Neuronal stem cell (in vitro differentiated cells): ENCODE data around the gene DCC.

Source experiments
- DNase-seq: peaks from one replicate; pipeline ENCODE4 v3.0.0-alpha.2; 2013; ENCODE audit warnings: low spot score
- H2AFZ ChIP-seq: one replicate; pipeline ENCODE4 v1.6.1; 2013; ENCODE audit warnings: mild to moderate bottlenecking, low read length, inconsistent platforms
- H2AK5ac ChIP-seq: 2 replicates; pipeline ENCODE4 v1.6.1; 2013; ENCODE audit warnings: low read depth, mild to moderate bottlenecking, inconsistent platforms, low read length, moderate library complexity, mixed read lengths
- H2BK120ac ChIP-seq: 2 replicates; pipeline ENCODE4 v1.6.1; 2013; ENCODE audit warnings: low read depth, mild to moderate bottlenecking, inconsistent platforms, low read length, moderate library complexity, mixed read lengths
- H2BK12ac ChIP-seq: one replicate; pipeline ENCODE4 v1.6.1; 2013; ENCODE audit warnings: low read length, inconsistent platforms
- H2BK15ac ChIP-seq: 2 replicates; pipeline ENCODE4 v1.6.1; 2013; ENCODE audit warnings: mild to moderate bottlenecking, low read length, inconsistent platforms, mixed read lengths
- H2BK5ac ChIP-seq: one replicate; pipeline ENCODE4 v1.6.1; 2013; ENCODE audit warnings: inconsistent platforms, mild to moderate bottlenecking, low read length, moderate library complexity
- H3K14ac ChIP-seq: one replicate; pipeline ENCODE4 v1.6.1; 2013; ENCODE audit warnings: low read length, inconsistent platforms
- H3K18ac ChIP-seq: 2 replicates; pipeline ENCODE4 v1.6.1; 2013; ENCODE audit warnings: low read length, inconsistent platforms
- H3K23ac ChIP-seq: 2 replicates; pipeline ENCODE4 v1.6.1; 2013; ENCODE audit warnings: low read depth, mild to moderate bottlenecking, mixed read lengths, low read length, inconsistent platforms; ENCODE audit not compliant: poor library complexity
- H3K27ac ChIP-seq: replicated peaks from 3 replicates; pipeline ENCODE4 v1.5.1; 2013; ENCODE audit warnings: low read length, inconsistent platforms
- H3K27me3 ChIP-seq, 3 experiments: 2 replicates each; pipeline ENCODE4 v1.6.1; 2013; ENCODE audit warnings: low read length in 3 of 3, mild to moderate bottlenecking in 2 of 3, inconsistent platforms in 1 of 3, low read depth in 1 of 3, mixed read lengths in 1 of 3, moderate library complexity in 1 of 3; ENCODE audit not compliant: control insufficient read depth in 3 of 3, insufficient read depth in 3 of 3
- H3K36me3 ChIP-seq, 2 donors: replicated peaks in 1 of 2; 2 replicates each; pipeline ENCODE4 v1.6.1; 2013; ENCODE audit warnings: low read length in 2 of 2; ENCODE audit not compliant: control insufficient read depth in 2 of 2, insufficient read depth in 2 of 2
- H3K4ac ChIP-seq: 2 replicates; pipeline ENCODE4 v1.6.1; 2013; ENCODE audit warnings: inconsistent platforms, mild to moderate bottlenecking, low read length, moderate library complexity
- H3K4me1 ChIP-seq, 2 donors: 1 replicate in 1 of 2; 2 replicates in 1 of 2; pipeline ENCODE4 v1.6.1; 2013; ENCODE audit warnings: low read length in 2 of 2, low read depth in 1 of 2; ENCODE audit not compliant: control insufficient read depth in 2 of 2, insufficient read depth in 1 of 2
- H3K4me2 ChIP-seq: one replicate; pipeline ENCODE4 v1.6.1; 2013; ENCODE audit warnings: mild to moderate bottlenecking, low read length, inconsistent platforms; ENCODE audit not compliant: insufficient read depth, poor library complexity, severe bottlenecking
- H3K4me3 ChIP-seq, 2 donors: 2 replicates each; pipeline ENCODE4 v1.5.1; 2013; ENCODE audit warnings: low read length in 2 of 2, mild to moderate bottlenecking in 2 of 2, inconsistent platforms in 1 of 2, moderate library complexity in 1 of 2
- H3K79me1 ChIP-seq: one replicate; pipeline ENCODE4 v1.6.1; 2013; ENCODE audit warnings: low read depth, mild to moderate bottlenecking, inconsistent platforms, low read length, moderate library complexity
- H3K9ac ChIP-seq: one replicate; pipeline ENCODE4 v1.6.1; 2013; ENCODE audit warnings: mild to moderate bottlenecking, low read depth, low read length, inconsistent platforms; ENCODE audit not compliant: poor library complexity
- H3K9me3 ChIP-seq, 2 donors: replicated peaks in 1 of 2; 2 replicates each; pipeline versions ENCODE3 to v1.6.1; 2013; ENCODE audit warnings: low read length in 2 of 2, mild to moderate bottlenecking in 2 of 2, inconsistent platforms in 1 of 2, low read depth in 1 of 2, mixed read lengths in 1 of 2, moderate library complexity in 1 of 2; ENCODE audit not compliant: control insufficient read depth in 2 of 2, insufficient read depth in 1 of 2
- H4K8ac ChIP-seq: one replicate; pipeline ENCODE4 v1.6.1; 2013; ENCODE audit warnings: low read depth, mild to moderate bottlenecking, inconsistent platforms, low read length, moderate library complexity
- H4K91ac ChIP-seq: one replicate; pipeline ENCODE4 v1.6.1; 2013; ENCODE audit warnings: low read length, low read depth, mild to moderate bottlenecking, inconsistent platforms; ENCODE audit not compliant: poor library complexity
- WGBS, 2 donors: extraction: QIAGEN DNeasy Blood & Tissue Kit; methylation state at CpG; one replicate each; pipeline ENCODE4 v1.1.7; 2013; ENCODE audit warnings: missing lambda C conversion rate in 2 of 2, mixed read lengths in 1 of 2; ENCODE audit not compliant: insufficient read length in 2 of 2, insufficient replicate concordance in 1 of 2; ENCODE audit errors: extremely low coverage in 2 of 2; 5-methylcytosine and 5-hydroxymethylcytosine counted together

The DCC gene

DNA sequence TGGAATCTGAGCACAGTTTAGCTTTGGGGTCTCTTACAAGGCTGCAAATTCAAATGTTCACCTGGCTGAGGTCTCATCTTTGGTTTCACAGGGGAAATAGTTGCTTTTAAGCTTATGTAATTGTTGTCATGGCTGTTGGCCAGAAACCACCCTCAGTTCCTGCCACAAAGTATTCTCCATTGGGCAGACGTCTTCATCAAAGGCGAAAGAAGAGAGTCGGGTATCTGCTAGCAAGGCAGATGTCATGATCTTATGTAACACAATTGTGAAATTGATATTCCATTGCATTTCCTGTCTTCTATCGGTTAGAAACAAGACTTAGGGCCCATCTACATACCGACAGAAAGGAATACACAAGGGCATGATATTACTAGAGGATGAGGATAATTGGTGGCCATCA is 1068.3 kb downstream of the DCC start:
- no CpG with 5 or more reads among the region's 5 CpGs for WGBS, 2 donors
- H3K27me3 ChIP-seq: no peaks in the 10 kb centered on the region
- H3K4me2 ChIP-seq: no peak overlapping the region
- H3K36me3 ChIP-seq: no peaks in the 10 kb centered on the region
- H2AFZ ChIP-seq: no peak overlapping the region
- no peaks in the 10 kb centered on the region for H3K9me3 ChIP-seq
- no peak overlapping the region for H3K4me3 ChIP-seq
- H2BK15ac ChIP-seq: no peak overlapping the region
- no peak overlapping the region for H4K91ac ChIP-seq
- H2BK5ac ChIP-seq: no peak overlapping the region
- H3K23ac ChIP-seq: no peak overlapping the region
- no peaks in the 10 kb centered on the region for H3K79me1 ChIP-seq
- no peak overlapping the region for H3K14ac ChIP-seq
- H2AK5ac ChIP-seq: no peak overlapping the region
- no peak overlapping the region for H4K8ac ChIP-seq
- peaks cover 0 to 3% of the 10 kb centered on the region in 2 donors for H3K4me1 ChIP-seq
- H3K9ac ChIP-seq: no peak overlapping the region
- no peak overlapping the region for H3K18ac ChIP-seq
- no peak overlapping the region for H2BK120ac ChIP-seq
- DNase-seq: no peak
- H3K4ac ChIP-seq: no peak overlapping the region
- no peak overlapping the region for H3K27ac ChIP-seq
- H2BK12ac ChIP-seq: no peak overlapping the region

DNA sequence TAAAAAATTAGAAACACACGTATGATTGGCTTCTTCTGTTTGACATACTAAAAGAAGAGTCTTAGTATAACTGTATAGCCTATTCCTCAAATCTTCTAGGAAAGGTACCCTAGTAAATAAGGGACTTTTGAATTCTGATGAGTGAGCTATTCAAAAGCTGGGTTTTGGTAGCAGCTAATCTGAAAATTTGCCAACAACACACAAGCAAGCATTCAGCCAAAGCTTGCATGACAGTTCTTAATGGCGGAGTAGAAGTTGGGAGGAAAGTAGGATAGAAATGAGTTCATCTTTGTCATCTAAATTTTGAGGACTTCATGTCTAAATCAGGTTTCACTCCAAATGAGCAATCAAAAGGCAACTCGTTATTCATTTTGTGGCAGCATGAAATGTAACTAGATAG is 1071.5 kb downstream of the DCC start:
- Histone ChIP-seq H3K4me3 (no peak overlapping the region), H2BK12ac (no peak overlapping the region), H4K8ac (no peak overlapping the region), H3K18ac (no peak overlapping the region), H3K27me3 (no peaks in the 10 kb centered on the region), H3K14ac (no peak overlapping the region), H3K9ac (no peak overlapping the region), H2AK5ac (no peak overlapping the region), H3K9me3 (no peaks in the 10 kb centered on the region), H3K79me1 (no peaks in the 10 kb centered on the region), H3K4ac (no peak overlapping the region), H2BK5ac (no peak overlapping the region), H3K36me3 (no peaks in the 10 kb centered on the region), H3K4me1 (peaks cover 0 to 3% of the 10 kb centered on the region in 2 donors), H3K23ac (no peak overlapping the region), H2BK120ac (no peak overlapping the region), H2AFZ (no peak overlapping the region), H3K27ac (no peak overlapping the region), H3K4me2 (no peak overlapping the region), H4K91ac (no peak overlapping the region), H2BK15ac (no peak overlapping the region)
- no peak for DNase-seq
- WGBS, 2 donors: no CpG with 5 or more reads among the region's 3 CpGs

DNA sequence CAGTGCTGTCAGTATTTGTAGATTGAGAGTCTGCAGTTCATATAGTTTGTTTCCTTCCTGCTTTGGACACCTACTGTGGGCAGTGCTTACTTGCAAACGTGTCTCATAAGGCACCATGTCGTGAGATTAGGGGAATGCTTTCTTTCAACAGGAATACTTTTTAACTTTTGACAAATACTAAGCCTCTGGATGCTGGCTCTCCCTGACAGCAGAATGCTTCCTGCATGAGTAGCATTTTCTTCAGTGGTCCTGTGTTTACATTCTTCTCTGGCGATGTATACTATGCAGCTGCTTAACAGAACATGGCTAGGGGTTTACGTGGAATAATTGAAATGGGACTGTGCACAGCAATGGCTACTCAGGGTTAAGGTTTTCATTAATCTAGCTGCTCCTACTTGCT is 1077.0 kb downstream of the DCC start:
- Histone ChIP-seq H2AK5ac (no peak overlapping the region), H3K18ac (no peak overlapping the region), H3K36me3 (no peaks in the 10 kb centered on the region), H3K9me3 (no peaks in the 10 kb centered on the region), H2BK120ac (no peak overlapping the region), H3K4ac (no peak overlapping the region), H3K4me1 (peaks cover 0 to 6% of the 10 kb centered on the region in 2 donors), H3K4me2 (no peak overlapping the region), H4K91ac (no peak overlapping the region), H3K27me3 (no peaks in the 10 kb centered on the region), H3K27ac (peak overlapping the region; percentile 0), H2BK12ac (no peak overlapping the region), H3K14ac (no peak overlapping the region), H2BK15ac (no peak overlapping the region), H3K4me3 (no peak overlapping the region), H2BK5ac (no peak overlapping the region), H4K8ac (no peak overlapping the region), H3K9ac (no peak overlapping the region), H3K79me1 (no peaks in the 10 kb centered on the region), H3K23ac (no peak overlapping the region), H2AFZ (peak overlapping the region; percentile 88)
- DNase-seq: peak; percentile 21
- no CpG with 5 or more reads among the region's 4 CpGs for WGBS, 2 donors

DNA sequence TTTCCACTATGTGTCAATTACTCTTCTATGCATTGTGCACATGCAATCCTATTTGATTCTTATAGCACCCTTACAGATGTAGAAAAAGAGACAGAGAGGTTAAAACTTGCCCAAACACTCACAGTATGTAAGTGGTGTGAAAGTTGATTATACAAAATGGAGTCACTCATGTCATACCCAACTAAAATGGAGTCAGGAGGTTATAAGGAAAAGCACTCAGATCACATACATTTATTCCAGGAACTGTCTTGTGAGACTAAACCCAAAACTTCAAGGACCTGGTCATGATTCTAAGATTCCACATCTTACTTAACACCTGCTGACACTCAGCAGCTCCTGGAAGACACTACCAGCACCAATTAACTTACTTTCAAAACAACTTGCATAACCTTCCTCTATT is 1081.9 kb downstream of the DCC start:
- no peak overlapping the region for H4K8ac ChIP-seq
- H2BK5ac ChIP-seq: no peak overlapping the region
- H3K4me1 ChIP-seq: peaks cover 1 to 3% of the 10 kb centered on the region in 2 donors
- H3K79me1 ChIP-seq: no peaks in the 10 kb centered on the region
- H3K18ac ChIP-seq: no peak overlapping the region
- no peak overlapping the region for H2AK5ac ChIP-seq
- no peak overlapping the region for H2AFZ ChIP-seq
- no peaks in the 10 kb centered on the region for H3K27me3 ChIP-seq
- H3K9ac ChIP-seq: no peak overlapping the region
- no peak overlapping the region for H2BK120ac ChIP-seq
- no peak overlapping the region for H2BK12ac ChIP-seq
- DNase-seq: no peak
- H3K23ac ChIP-seq: no peak overlapping the region
- H3K27ac ChIP-seq: no peak overlapping the region
- no peak overlapping the region for H3K4ac ChIP-seq
- H4K91ac ChIP-seq: no peak overlapping the region
- no peak overlapping the region for H3K14ac ChIP-seq
- H2BK15ac ChIP-seq: no peak overlapping the region
- no peak overlapping the region for H3K4me3 ChIP-seq
- no peaks in the 10 kb centered on the region for H3K9me3 ChIP-seq
- H3K4me2 ChIP-seq: no peak overlapping the region
- no peaks in the 10 kb centered on the region for H3K36me3 ChIP-seq
